Ammon's horn (tissue), 1 donor: ENCODE results near the gene WEE1.

Experiments
- DNase-seq: peaks from one replicate; pipeline ENCODE4 v3.0.0-alpha.2; 2016; ENCODE audit warnings: low spot score

The WEE1 gene

DNA sequence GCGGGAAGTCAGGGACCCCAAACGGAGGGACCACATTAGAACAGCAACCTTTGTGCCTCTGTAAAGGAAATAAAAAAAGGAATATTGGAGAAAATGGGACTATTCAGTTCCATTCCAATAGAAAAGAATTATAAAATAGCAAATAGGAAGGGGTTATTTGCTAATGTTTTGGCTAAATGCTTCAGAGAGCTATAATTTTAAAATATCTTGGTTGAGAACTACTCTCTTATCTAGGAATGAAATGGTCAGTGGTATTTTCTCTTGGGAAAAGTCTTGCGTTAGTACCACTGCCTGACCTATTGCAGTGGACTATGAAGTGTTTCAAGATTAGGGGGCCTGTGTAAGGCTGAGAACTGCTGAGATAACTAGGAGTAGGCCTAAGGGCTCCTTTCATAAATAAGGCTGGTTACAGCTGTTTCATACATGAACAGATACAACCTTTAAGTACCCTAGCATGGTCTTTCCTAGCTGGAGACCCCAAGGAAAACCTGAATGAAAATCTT is 6.9 kb upstream of the WEE1 start:
- DNase-seq, result no peak

DNA sequence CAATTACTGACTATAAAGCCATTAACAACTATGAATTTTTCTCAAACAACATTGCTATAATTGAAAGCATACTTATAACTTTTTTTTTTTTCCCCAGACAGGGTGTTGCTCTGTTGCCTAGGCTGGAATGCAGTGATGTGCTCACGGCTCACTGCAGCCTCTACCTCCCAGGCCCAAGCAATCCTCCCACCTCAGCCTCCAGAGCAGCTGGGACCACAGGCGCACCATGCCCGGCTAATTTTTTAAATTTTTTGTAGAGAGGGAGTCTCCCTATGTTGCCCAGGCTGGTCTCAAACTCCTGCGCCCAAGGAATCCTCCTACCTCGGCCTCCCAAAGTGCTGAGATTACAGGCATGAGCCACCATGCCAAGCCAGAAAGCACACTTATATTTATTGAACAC is 6.1 kb upstream of the WEE1 start:
- no peak for DNase-seq

DNA sequence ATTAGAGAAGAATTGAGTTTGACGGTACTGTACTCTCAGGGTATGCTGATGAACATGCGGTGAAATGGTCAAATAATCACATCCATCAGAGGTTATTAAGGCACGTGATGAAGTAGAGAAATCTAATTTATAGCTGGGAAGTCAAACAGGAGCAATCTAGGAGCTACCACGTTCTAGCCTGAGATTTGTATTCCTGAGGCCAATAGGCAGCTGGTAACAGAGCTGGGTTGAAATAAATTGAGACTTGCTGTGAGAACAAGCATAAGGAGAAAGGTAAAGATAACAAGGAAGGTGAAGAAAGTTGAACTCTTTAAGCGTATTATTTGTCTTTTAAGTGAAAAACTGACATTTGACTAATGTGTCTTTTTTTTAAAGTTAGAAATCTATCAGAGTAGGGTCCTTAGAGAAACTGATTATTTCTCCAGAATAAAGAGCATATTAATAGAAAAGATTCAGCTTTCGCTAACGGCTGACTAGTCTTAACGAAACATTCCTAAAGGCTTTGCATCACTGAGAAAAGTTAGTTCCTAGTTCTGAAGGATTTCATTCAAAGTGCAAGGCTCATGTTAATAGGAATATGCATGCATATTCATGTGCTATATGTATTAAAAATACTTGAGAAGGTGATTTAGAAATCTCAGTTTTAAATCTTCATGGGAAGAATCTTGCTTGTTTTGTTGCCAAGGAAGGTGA is 5.2 kb upstream of the WEE1 start:
- DNase-seq, result no peak

DNA sequence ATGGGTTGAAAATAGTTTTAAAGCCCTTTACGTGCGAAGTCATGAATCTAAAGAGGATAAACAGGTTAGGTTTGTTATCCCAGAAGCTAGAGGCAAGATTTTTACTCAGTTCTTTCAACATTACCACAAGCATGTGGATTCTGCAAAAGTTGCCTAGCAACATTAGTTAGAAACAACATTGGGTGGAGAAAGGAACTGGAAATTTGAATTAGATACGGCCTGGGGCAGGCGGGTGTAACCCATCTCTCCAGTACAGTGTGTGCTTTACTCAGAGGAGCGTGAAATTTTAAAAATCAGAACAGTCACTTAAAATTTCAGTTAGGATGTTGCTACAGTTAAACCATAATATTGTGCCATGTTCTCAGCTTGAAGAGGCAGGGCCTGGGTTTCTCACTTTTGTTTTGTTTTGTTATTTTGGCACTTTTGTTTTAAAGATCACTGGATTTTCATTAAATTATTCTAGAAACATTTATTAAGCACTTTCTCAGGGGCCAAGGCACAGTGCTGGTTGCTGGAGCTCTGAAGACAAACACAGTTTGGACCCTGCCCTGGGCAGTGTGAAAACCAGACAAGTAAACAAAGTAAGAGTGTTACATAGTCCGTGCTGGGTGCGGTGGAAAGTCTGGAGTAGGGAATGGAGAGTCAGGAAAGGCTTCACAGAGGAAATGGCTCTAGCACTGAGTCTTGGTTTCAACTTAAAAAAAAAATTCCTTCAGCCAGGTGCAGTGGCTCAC is 4.4 kb upstream of the WEE1 start:
- peak; percentile 32 for DNase-seq

DNA sequence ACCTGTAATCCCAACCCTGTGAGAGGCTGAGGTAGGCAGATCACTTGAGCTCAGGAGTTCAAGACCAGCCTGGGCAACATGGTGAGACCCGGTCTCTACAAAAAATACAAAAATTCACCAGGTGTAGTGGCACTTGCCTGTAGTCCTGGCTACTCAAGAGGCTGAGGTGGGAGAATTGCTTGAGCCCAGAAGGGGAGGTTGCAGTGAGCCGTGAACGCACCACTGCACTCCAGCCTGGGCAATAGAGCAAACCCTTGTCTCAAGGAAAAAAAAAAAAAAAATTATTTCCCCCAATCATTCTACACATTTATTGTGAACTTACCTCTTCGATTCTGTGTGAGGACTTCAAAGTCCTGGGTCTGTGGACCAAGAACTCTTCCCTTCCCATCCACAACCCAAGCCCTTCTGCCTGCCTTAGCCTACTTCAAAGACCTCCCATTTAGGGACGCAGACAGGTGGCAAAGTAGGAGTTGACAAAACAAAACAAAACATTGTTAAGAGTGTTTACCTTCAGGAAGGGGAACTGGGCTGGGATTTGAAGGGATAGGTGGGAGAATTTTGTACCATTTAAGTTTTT is 3.8 kb upstream of the WEE1 start:
- no peak for DNase-seq

DNA sequence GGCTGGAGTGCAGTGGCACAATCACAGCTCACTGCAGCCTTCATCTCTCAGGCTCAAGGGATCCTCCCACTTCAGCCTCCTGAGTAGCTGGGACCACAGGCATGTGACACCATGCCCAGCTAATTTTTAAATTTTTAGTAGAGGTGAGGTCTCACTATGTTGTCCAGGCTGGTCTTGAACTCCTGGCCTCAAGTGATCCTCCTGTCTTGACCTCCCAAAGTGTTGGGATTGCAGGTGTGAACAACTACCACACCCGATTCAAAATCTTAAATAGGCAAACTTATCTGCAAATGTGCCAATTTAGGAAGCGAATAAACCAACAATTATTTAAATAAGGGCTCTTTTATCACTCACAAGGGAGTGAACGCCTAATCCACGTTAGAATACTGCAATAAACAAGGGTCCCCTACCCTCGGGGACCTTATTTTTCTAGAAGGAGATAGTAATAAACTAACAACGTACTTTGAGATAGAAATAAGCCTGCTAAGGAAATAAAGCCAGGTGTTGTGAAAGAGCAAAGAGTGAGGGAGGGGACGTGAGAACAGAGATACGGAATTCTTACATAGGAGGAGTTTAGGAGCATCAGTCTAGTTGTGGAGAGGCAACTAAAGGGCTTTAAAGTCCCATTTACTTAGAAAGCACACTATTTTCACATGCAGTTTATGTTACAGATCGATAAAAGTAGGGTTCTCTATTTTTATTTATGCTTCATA is 3.0 kb upstream of the WEE1 start:
- no peak for DNase-seq

DNA sequence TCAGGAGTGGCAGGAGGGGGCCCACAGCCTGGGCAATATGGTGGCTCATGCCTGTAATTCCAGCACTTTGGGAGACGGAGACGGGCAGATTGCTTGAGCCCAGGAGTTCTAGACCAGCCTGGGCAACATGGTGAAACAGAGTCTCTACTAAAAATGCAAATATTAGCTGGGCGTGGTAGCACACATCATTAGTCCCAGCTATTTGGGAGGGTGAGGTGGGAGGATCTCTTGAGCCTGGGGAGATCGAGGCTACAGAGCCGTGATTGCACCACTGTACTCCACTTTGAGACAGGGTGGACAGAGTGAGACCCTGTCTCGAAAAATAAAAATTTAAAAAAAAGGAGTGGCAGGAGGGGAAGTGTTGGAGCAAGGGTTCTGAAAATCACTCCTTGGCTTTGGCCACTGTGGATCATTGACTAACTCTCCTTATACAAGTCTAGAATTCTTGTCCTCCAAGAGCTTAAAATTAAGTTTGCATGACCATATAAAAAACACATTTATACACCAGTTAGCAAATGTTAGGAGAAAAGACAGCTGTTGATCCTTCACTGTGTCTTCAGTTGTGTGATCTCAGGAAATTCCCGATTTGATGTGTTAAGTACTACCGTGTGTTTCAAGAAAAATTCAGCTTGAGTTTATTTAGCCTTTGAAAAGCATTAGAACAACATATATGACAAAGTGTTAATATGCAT is 2.3 kb upstream of the WEE1 start:
- DNase-seq, result no peak

DNA sequence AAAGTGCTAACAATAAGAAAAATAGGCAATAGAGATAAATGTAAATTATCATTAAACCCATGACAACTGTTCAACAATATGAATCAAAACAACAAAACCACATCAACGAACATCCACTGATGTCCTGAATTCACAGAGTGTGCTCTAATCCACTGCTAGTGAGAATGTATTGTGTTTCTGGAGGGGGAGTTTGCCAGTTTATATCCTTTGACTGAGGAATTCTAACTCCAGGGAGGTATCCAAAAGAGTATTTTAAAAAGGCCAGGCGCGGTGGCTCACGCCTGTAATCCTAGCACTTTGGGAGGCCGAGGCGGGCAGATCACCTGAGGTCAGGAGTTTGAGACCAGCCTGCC is 1.7 kb upstream of the WEE1 start:
- no peak for DNase-seq

DNA sequence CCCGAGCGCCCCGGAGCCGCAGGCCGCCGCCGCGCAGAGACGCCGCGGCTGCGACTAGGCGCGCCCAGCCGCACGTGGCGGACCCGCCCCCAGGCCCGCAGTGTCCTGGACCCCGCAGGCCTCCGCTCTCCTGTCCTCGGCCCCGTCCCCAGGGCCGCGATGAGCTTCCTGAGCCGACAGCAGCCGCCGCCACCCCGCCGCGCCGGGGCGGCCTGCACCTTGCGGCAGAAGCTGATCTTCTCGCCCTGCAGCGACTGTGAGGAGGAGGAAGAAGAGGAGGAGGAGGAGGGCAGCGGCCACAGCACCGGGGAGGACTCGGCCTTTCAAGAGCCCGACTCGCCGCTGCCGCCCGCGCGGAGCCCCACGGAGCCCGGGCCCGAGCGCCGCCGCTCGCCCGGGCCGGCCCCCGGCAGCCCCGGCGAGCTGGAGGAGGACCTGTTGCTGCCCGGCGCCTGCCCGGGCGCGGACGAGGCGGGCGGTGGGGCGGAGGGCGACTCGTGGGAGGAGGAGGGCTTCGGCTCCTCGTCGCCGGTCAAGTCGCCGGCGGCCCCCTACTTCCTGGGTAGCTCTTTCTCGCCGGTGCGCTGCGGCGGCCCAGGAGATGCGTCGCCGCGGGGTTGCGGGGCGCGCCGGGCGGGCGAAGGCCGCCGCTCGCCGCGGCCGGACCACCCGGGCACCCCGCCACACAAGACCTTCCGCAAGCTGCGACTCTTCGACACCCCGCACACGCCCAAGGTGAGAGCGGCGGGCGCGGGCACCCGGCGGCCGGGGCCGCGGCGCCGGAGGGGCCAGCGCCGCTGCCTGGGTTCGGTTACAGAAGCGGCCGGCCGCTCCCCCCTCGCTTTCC is 528 bp downstream of the WEE1 start:
- DNase-seq, result no peak

DNA sequence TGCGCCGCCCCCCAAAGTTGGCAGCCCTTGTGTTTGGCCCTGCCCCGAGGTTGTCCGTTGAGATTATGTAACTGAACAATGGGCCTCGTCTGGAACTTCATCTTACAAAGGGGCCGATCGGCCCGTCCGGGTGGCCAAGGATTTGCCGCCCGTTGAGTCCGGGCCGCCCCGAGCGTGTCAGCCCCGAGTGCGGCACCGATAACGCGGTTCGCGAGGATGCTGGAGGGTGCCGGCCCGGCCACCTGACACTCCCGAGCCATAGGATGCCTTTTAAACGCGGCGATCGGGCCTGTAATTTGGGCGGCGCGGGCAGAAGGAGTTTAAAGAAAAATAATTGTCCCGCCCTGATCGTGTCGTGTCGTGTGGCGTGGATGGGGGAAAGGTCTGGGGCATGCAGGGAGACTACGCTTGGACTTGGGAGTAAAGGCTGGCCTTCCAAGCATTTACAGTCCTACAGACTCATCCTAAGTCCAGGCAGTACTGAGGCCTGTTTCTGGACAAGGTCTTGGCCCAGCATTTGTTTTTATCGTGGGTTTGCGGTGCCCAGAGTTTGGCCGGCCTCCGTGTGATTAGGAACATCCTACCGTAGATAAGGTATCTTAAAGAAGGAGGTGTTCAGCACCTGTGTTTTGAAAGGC is 1.3 kb downstream of the WEE1 start:
- no peak for DNase-seq

DNA sequence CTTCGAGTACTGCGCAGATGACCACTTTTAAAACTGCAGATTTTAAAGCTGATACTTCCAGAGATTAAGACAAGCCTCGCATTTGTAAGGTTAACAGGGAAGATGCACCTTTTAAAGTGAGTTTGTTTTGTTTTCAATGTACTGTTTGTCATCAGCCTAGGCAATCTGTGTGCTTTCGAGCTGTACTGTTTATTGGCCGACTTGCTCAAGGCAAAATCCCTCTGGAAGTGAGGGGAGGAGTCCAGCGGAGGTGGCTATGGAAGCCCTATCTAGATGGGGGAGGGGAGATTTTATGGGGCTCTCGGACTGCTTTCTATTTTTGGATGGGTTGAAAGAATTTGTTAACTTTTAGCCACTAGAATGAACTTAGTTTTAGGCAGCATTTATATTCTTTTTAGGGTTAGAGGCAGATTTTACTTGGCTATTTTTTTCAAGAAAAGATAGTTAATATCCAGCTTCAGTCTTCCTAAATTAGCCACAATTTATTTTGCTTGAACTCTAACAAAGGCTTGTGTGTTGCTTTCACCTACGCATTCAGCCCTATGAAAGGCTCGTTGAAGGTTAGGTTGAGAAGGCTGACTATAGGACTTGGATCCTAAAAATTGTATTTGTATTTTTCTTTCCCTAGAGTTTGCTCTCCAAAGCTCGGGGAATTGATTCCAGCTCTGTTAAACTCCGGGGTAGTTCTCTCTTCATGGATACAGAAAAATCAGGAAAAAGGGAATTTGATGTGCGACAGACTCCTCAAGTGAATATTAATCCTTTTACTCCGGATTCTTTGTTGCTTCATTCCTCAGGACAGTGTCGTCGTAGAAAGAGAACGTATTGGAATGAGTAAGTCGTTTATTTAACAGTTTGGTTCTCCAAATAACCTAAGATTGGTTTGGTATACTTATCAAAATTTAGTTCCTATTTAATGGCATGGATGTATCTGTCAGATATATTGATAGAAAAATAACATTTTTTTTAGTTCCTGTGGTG is 2.1 kb downstream of the WEE1 start:
- DNase-seq, result no peak

DNA sequence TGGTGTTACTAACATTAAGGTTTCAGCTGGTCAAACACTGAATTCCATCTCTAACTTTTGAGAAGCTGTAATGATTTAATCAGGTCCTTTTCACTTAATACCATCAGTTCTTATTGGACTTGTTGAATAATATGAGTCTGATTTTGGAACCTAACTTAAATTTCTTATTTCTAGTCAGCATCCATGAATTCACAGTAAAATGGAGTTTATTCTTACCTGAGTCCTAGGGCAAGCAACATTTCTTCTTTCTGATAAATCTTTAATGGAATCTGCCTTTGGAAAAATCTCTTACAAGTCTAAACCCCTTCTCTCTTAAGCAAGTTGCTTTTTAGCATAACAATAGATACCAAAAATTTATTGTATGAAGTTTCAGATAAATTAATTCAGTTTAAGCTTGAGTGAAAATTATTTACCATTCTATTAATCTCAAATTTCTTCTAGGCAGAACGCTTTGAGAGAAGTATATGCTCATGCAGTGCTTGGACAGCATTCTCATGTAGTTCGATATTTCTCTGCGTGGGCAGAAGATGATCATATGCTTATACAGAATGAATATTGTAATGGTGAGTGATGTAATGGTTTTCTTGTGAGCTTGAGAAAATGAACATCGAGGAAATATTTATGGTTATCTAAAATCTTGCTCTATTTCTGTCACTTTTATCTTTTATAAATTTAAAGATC is 3.4 kb downstream of the WEE1 start:
- no peak for DNase-seq

DNA sequence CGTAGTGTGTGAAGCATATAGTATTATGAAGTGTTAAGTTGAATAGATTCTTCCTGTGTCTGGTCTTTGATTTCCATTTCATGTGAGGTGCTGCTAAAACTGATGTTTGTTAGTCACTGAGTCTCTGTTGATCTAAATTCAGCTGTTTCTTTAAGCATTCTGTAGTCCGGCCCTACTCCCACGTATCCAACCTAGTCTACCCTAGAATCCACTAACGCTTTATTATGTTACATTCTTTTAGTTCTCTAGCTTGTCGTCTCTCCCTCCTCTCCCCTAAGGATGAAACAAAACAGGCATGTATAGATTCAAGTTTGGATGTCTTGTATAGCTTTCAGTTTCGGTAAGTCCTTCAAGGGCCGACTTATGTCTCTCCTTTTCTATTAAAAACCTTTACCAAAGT is 4.1 kb downstream of the WEE1 start:
- no peak for DNase-seq

DNA sequence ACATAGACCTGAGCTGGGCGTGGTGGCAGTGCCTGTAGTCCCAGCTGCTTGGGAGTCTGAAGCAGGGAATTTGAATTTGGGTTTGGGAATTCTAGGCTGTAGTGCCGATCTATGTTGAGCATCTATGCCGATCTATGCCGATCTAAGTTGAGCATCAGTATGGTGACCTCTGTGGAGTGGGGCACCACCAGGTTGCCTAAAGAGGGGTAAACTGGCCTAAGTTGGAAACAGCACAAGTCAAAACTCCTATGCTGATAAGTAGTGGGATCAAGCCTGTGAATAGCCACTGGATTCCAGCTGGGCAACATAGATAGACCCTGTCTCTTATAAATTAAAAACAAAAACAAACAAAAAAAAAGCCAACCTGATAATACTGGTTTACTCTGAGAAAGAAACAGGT is 7.4 kb downstream of the WEE1 start:
- no peak for DNase-seq

DNA sequence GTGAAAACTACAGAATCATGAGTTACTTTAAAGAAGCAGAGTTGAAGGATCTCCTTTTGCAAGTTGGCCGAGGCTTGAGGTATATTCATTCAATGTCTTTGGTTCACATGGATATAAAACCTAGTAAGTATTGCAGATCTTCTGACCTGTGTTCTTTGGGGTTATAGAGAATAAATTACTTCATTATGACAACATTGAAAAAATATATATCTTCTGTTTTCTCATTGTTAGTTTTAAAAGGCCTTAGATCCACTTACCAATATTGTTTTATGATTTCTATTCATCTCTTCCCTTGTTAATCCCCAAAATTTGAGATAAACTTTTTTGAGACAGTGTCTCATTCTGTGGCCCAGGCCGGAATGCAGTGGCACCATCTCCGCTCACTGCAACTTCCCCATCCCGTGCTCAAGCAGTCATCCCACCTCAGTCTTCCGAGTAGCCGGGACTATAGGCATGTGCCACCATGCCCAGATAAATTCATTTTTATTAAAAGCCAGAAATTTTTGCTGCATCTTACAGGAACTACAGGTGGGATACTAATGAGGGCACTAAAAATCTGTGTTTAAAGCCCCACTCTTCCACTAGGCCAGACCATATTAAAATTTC is 8.2 kb downstream of the WEE1 start:
- DNase-seq, result no peak

DNA sequence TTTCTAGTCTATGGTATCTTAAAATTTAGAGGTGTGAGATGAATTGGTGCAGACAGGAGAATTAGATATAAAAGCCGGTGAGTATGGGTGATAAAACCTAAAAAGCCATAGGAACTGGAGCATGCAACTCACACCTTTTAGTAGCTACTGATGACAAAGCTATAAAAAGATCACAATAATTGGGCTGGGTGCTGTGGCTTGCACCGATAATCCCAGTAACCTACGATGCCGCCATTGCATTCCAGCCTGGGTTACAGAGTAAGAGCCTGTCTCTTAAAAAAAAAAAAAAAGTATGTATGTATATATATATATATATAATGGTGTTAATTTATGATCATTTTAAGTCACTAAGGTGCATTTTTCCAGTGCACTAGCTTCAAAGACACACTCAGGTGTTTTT is 17.2 kb downstream of the WEE1 start:
- DNase-seq, result no peak

DNA sequence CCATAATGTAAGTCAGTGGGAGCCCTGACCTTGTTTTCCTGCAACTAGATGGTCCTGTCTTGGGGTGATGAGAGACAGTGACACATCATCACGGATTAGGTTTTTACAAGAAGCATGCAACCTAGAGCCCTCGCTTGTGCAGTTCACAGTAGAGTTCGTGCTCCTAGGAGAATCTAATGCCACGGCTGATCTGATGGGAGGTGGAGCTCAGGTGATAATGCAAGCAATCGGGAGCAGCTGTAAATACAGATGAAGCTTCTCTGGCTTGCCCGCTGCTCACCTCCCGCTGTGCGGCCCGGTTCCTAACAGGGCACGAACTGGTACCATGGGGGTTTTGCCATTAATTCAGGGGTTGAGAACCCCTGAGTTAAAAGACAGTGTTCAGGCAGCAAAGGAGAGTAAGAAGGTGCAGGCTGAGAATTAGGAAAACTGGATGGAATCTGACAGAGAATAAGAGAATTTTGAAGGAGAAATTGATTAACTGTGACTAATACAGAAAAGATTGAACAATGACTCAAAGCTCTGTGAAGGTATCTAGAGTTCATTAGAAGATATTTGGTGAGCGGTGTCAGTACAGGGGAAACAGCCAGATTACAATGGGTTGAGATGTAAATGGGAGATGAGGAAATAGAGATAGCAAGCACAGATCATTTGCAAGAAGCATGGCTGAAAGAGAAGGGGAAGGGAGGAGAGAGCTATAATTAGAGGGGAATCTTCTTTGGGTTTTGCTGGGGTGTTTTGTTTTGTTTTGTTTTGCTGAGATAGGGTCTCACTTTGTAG is 21.0 kb downstream of the WEE1 start:
- no peak for DNase-seq
